Measurements from ENCODE around the gene CNOT4. TPM values are rescaled to one million over a fixed set of nuclear protein-coding genes. Genes with fewer than 3 reads are reported as not detected.

Gene CNOT4
- total and polyA plus RNA-seq, 4 donors: 5.6 to 61.4 (median 11.7) TPM

DNA sequence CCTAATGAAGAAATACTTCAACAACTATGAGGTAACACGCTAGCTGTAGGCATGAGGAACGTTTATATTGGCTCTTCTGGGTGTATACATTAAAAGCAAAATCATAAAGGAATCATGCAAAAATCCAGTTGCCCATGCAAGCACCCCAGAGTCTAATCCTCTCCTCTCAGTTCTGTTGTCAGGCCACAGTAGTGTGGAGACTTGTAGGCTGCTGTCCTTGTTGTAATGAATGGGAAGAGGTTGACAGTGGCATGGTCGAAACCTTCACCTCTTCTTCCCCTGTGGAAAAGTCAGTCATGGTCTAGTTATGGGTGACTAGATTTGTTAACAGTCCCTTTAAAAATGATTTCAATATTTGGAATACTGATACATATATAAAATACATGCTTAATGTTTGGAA lies 121.3 kb downstream of the CNOT4 start:
- peaks cover 0 to 3% (median 0%) of the 10 kb centered on the region in 5 donors for H3K4me1 ChIP-seq (ENCODE audit: control insufficient read depth in 5 of 5, insufficient read depth in 5 of 5, low read length in 5 of 5)
- TF ChIP-seq, protein P1, sequence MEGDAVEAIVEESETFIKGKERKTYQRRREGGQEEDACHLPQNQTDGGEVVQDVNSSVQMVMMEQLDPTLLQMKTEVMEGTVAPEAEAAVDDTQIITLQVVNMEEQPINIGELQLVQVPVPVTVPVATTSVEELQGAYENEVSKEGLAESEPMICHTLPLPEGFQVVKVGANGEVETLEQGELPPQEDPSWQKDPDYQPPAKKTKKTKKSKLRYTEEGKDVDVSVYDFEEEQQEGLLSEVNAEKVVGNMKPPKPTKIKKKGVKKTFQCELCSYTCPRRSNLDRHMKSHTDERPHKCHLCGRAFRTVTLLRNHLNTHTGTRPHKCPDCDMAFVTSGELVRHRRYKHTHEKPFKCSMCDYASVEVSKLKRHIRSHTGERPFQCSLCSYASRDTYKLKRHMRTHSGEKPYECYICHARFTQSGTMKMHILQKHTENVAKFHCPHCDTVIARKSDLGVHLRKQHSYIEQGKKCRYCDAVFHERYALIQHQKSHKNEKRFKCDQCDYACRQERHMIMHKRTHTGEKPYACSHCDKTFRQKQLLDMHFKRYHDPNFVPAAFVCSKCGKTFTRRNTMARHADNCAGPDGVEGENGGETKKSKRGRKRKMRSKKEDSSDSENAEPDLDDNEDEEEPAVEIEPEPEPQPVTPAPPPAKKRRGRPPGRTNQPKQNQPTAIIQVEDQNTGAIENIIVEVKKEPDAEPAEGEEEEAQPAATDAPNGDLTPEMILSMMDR (IDR thresholded peaks at IDR 0.05; ENCODE audit: control extremely low read depth, extremely low read depth): no peak
- no peak overlapping the region for H3K9ac ChIP-seq (ENCODE audit: insufficient read depth in 1 of 2, low read length in 2 of 2)
- no peak for ATAC-seq (ENCODE audit: insufficient read depth, low FRiP score)
- WGBS, 2 donors: 91% methylated on average over 3 of the region's 3 CpGs
- peaks cover 0 to 3% (median 2%) of the 10 kb centered on the region in 4 donors for H3K36me3 ChIP-seq (ENCODE audit: control insufficient read depth in 4 of 4, insufficient read depth in 4 of 4, low read length in 4 of 4)
- H3K4me3 ChIP-seq: no peak overlapping the region
- no peak overlapping the region for H3K27ac ChIP-seq (ENCODE audit: low read depth in 1 of 2, low read length in 1 of 2)
- no peak for DNase-seq
- no peaks in the 10 kb centered on the region for H3K27me3 ChIP-seq (ENCODE audit: control insufficient read depth in 3 of 3, insufficient read depth in 3 of 3, low read length in 2 of 3)
- no peaks in the 10 kb centered on the region for H3K9me3 ChIP-seq (ENCODE audit: control insufficient read depth in 4 of 4, insufficient read depth in 3 of 4, low read length in 3 of 4)

DNA sequence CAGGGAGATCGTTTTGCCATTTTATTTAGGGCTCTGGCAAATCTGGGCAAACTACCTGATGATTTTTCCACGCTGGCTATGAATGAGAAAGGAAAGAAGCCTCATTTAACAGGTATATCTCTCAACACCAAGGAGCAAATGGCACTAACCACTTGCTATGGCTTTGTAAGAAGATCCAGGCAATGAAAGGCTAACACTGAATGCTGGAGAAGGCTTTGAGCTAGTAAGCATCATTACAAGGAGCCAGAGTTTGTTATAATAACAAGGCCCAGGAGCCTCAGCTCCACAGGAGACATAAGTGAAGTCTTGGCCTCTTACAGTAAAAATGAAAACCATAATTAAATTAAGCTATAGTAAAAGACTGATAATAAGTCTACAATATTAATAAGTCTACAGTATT lies 123.1 kb downstream of the CNOT4 start:
- Histone ChIP-seq H3K4me1 (ENCODE audit: control insufficient read depth in 5 of 5, insufficient read depth in 5 of 5, low read length in 5 of 5) (peaks cover 0 to 8% (median 0%) of the 10 kb centered on the region in 5 donors), H3K9ac (ENCODE audit: insufficient read depth in 1 of 2, low read length in 2 of 2) (no peak overlapping the region), H3K27ac (ENCODE audit: low read depth in 1 of 2, low read length in 1 of 2) (no peak overlapping the region), H3K4me3 (no peak overlapping the region), H3K9me3 (ENCODE audit: control insufficient read depth in 4 of 4, insufficient read depth in 3 of 4, low read length in 3 of 4) (no peaks in the 10 kb centered on the region), H3K36me3 (ENCODE audit: control insufficient read depth in 4 of 4, insufficient read depth in 4 of 4, low read length in 4 of 4) (peaks cover 0 to 3% (median 1%) of the 10 kb centered on the region in 4 donors), H3K27me3 (ENCODE audit: control insufficient read depth in 3 of 3, insufficient read depth in 3 of 3, low read length in 2 of 3) (no peaks in the 10 kb centered on the region)
- whole genome bisulfite sequencing, 2 donors: 96% methylated on average over 2 of the region's 2 CpGs
- ATAC-seq (ENCODE audit: insufficient read depth, low FRiP score): no peak
- DNase-seq: no peak
- TF ChIP-seq, protein P1 (IDR thresholded peaks at IDR 0.05; ENCODE audit: control extremely low read depth, extremely low read depth): no peak

DNA sequence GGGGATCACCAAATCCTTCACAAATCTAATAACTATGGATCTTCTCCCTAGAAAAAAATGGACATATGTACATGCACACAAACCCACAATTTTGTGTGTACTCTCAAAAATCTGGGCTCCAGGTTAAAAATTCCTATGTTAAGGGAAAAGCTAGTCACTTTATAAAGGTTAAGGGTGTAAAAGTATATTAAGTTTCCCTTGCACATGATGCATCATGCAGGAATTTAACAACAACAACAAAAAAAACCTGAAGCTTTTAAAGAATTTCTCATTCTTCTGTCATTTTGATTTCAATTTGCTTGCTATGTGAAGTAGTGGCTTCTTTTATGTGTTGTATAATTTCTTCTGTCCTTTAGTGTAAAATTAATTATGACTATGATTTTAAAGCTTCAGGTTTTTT lies 123.7 kb downstream of the CNOT4 start:
- peaks cover 0 to 11% (median 0%) of the 10 kb centered on the region in 5 donors for H3K4me1 ChIP-seq (ENCODE audit: control insufficient read depth in 5 of 5, insufficient read depth in 5 of 5, low read length in 5 of 5)
- TF ChIP-seq, protein P1 (IDR thresholded peaks at IDR 0.05; ENCODE audit: control extremely low read depth, extremely low read depth): no peak
- H3K9me3 ChIP-seq (ENCODE audit: control insufficient read depth in 4 of 4, insufficient read depth in 3 of 4, low read length in 3 of 4): no peaks in the 10 kb centered on the region
- no peak overlapping the region for H3K27ac ChIP-seq (ENCODE audit: low read depth in 1 of 2, low read length in 1 of 2)
- no peaks in the 10 kb centered on the region for H3K27me3 ChIP-seq (ENCODE audit: control insufficient read depth in 3 of 3, insufficient read depth in 3 of 3, low read length in 2 of 3)
- DNase-seq (no peak), ATAC-seq (ENCODE audit: insufficient read depth, low FRiP score) (no peak)
- H3K9ac ChIP-seq (ENCODE audit: insufficient read depth in 1 of 2, low read length in 2 of 2): no peak overlapping the region
- H3K36me3 ChIP-seq (ENCODE audit: control insufficient read depth in 4 of 4, insufficient read depth in 4 of 4, low read length in 4 of 4): peaks cover 0 to 3% (median 1%) of the 10 kb centered on the region in 4 donors
- H3K4me3 ChIP-seq: no peak overlapping the region

DNA sequence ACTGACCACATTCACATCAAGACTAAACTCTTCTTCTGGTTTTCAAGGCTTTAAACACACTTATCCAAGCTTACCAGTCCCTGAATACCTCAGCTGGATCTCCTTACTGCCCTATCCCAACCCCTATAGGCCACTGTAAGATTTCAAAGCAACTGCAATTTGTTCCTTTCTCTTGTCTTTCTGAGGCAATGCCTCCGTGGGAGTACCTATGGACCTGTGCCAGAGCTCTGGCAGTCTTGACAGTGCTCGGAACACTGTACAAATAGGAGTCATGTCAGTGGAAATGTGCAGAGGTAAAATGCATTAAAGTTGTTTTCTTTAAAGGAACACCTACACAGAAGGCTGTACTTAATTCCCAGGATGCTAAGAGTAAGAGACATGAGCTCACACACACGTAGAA lies 124.7 kb downstream of the CNOT4 start:
- Histone ChIP-seq H3K9ac (ENCODE audit: insufficient read depth in 1 of 2, low read length in 2 of 2) (no peak overlapping the region), H3K4me3 (no peak overlapping the region), H3K9me3 (ENCODE audit: control insufficient read depth in 4 of 4, insufficient read depth in 3 of 4, low read length in 3 of 4) (no peaks in the 10 kb centered on the region), H3K36me3 (ENCODE audit: control insufficient read depth in 4 of 4, insufficient read depth in 4 of 4, low read length in 4 of 4) (peaks cover 0 to 3% (median 1%) of the 10 kb centered on the region in 4 donors), H3K27me3 (ENCODE audit: control insufficient read depth in 3 of 3, insufficient read depth in 3 of 3, low read length in 2 of 3) (no peaks in the 10 kb centered on the region), H3K4me1 (ENCODE audit: control insufficient read depth in 5 of 5, insufficient read depth in 5 of 5, low read length in 5 of 5) (peaks cover 0 to 13% (median 0%) of the 10 kb centered on the region in 5 donors), H3K27ac (ENCODE audit: low read depth in 1 of 2, low read length in 1 of 2) (no peak overlapping the region)
- TF ChIP-seq, protein P1 (IDR thresholded peaks at IDR 0.05; ENCODE audit: control extremely low read depth, extremely low read depth): no peak
- WGBS, 2 donors: 72 to 89% methylated on average over 3 of the region's 3 CpGs
- DNase-seq (no peak), ATAC-seq (ENCODE audit: insufficient read depth, low FRiP score) (no peak)
